DND-41 (cell line): ENCODE results near the gene BMP2.

ENCODE experiments used
- CTCF ChIP-seq: IDR thresholded peaks from 2 replicates; pipeline ENCODE4 v1.5.1; 2012; ENCODE audit warnings: borderline replicate concordance, low read length, moderate library complexity, mild to moderate bottlenecking; ENCODE audit not compliant: poor library complexity, severe bottlenecking; ENCODE audit errors: extremely low read depth
- EZH2 ChIP-seq: IDR thresholded peaks from 3 replicates; pipeline ENCODE4 v1.6.1; 2012; ENCODE audit warnings: borderline replicate concordance, low read depth, mild to moderate bottlenecking, moderate library complexity, low read length, inconsistent platforms; ENCODE audit not compliant: severe bottlenecking

- TF ChIP-seq CTCF = no peak
- TF ChIP-seq EZH2 = no peak
Measured at GRCh38 chr20:6735942-6736845, 31.3 kb upstream of the BMP2 start.
